NCI-H187 treated with DMSO at 0.1 percent for 48 hours (cell line): ENCODE measurements around the gene CCL24.
"Not testable (repeated sequence)": the region's sequence is repeated elsewhere in the genome, so short reads cannot be mapped to it uniquely, and the experiment has no call there.

Source experiments
- DNase-seq: peaks from one replicate; lab custom pipeline; 2025; lab: John Stamatoyannopoulos, UW

Gene CCL24

DNA sequence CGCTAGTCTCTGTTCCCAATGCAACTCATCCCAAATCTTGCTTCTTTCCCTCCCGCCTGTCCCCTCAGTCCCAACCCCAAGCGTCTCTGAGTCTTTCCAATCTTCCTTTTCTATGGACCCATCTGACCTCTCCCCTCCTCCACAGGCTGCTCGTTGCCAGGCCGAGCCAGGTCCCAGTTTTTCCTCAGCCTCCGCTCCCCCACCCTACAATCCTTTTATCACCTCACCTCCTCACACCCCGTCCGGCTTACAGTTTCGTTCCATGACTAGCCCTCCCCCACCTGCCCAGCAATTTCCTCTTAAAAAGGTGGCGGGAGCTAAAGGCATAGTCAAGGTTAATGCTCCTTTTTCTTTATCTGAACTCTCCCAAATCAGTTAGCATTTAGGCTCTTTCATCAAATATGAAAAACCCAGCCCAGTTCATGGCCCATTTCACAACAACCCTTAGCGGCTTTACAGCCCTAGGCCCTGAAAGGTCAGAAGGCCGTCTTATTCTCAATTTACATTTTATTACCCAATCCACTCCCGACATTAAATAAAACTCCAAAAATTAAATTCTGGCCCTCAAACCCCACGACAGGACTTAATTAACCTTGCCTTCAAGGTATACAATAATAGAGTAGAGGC is 32.8 kb downstream of the CCL24 start:
- not testable (repeated sequence) for DNase-seq

DNA sequence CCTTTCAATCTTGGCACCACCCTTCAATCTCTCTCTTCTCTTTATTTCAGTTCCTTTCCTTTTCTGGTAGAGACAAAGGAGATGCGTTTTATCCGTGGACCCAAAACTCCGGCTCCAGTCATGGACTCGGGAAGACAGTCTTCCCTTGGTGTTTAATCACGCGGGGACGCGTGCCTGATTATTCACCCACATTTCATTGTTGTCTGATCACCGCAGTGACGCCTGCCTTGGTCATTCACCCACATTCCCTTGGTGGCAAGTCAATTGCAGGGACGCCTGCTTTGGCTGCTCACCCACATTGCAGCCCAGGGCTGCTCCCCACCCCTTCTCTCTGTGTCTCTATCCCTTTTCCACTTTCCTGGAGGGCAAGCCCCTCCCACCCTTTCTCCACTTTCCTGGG is 34.1 kb downstream of the CCL24 start:
- not testable (repeated sequence) for DNase-seq

- DNase-seq: not testable (repeated sequence)
Observed at GRCh38 chr7:75779035-75779434, 34.6 kb downstream of the CCL24 start.

DNA sequence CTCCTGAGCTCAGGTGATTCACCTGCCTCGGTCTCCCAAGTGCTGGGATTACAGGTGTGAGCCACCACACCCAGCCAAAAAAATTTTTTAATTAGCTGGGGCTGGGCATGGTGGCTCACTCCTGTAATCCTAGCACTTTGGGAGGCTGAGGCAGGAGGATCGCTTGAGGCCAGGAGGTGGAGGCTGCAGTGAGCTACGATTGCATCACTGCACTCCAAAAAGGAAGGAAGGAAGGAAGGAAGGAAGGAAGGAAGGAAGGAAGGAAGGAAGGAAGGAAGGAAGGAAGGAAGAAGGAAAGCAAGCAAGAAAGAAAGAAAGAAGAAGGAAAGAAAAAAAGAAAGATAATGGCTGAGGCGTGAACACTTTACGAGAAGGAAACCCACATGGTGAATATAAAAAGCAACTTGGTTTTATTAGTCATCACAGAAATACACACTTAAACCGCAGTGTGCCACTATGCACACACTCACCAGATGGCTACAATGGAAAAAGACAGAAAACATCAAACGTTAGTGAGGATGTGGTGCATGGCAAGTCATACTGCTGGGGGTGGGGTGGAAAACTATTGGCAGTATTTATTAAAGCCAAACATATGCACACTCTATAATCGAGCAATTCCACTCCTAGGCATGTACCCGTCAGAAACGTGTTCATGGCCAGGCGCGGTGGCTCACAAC is 37.2 kb downstream of the CCL24 start:
- DNase-seq: no peak

DNA sequence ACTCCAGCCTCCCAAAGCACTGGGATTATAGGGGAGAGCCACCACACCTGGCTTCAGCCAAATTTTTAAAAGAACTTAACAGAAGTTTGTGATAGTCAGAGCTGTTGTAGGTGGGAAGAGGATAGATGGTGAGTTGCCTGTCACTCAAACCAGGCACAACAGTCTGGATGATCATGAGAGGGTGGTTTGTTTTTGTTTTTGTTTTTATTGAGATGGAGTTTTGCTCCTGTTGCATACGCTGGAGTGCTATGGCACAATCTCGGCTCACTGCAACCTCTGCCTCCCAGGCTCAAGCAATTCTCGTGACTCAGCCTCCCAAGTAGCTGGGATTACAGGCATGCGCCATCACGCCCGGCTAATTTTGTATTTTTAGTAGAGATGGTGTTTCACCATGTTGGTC is 39.6 kb downstream of the CCL24 start:
- not testable (repeated sequence) for DNase-seq

DNA sequence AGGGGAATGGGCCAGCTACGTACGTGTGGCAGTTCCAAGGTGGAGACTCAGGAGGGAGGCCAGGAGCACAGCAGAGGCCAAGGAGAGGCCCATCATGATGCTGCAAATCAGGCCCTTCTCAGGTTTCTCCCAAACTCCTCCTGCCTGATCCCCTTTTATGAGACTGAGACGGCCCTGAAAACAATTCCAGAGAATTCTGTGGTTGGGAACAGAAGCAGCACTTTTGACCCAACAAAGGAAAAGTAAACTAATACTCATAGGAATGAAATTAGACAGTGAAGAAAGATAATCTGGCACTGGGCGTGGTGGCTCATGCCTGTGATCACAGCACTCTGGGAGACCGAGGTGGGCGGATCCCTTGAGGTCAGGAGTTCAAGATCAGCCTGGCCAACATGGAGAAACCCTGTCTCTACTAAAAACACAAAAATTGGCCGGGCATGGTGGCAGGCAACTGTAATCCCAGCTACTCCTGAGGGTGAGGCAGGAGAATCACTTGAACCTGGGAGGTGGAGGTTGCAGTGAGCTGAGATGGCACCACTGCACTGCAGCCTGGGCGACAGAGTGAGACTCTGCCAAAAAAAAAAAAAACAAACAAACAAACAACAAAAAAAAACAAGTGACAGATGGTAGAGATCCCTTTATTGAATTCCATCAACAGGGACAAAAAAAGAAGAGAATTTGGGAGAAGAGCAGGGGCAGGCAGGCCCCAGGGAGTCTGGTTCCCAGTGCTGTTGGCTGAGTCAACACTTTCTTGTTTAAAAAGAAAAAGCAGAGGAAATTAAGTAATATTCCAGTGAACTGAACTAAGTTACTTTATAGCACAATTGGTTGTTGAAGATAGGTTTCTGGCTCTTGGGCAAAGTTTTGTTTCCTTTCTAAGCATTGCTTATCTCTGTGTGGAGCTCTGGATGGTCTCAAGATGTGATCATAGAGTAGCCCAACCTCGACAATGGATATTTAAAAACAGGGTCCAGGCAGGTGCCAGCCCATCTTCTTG is 41.2 kb downstream of the CCL24 start, which contains the start of gene CCL26:
Gene CCL26 (minus strand): TSS at position 131 of the 997 bp plus-strand sequence. CDS start 35 bp downstream, at position 96.
- no peak for DNase-seq

DNA sequence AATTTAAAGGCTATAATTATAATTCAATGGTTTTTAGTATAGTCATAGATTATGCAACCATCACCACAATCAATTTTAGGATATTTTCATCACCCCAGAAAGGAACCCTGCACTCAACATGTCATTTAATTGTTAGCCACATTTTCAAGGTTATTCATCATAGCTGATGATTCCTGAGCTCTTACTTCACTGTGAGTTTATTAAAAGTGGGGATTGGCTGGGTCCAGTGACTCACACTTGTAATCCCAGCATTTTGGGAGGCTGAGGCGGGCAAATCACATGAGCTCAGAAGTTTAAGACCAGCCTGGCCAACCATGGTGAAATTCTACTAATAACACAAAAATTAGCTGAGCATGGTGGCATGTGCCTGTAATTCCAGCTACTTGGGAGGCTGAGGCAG is 42.4 kb downstream of the CCL24 start:
- DNase-seq: no peak

GRCh38 chr7:75762350-75762917 is 51.2 kb downstream of the CCL24 start:
- DNase-seq: no peak

GRCh38 chr7:75761801-75762200 is 51.8 kb downstream of the CCL24 start:
- DNase-seq: not testable (repeated sequence)
